Activated CD8-positive, alpha-beta memory T cell treated with anti-CD3 and anti-CD28 coated beads, Interleukin-2, amount 50 U/mL, for 1 hour (primary cell): ENCODE results near the gene ADAMTS12.

Experiments
- DNase-seq: peaks from one replicate; pipeline ENCODE4 v3.0.0-alpha.2; 2020; ENCODE audit errors: extremely low read depth

ADAMTS12 gene

GRCh38 chr5:33807771-33808170, 84.0 kb downstream of the ADAMTS12 start:
- no peak for DNase-seq

GRCh38 chr5:33806738-33807442, 84.9 kb downstream of the ADAMTS12 start:
- DNase-seq, result no peak

- no peak for DNase-seq
Observed at GRCh38 chr5:33801292-33801691, 90.5 kb downstream of the ADAMTS12 start.

- DNase-seq, result no peak
Observed at GRCh38 chr5:33800241-33800950, 91.4 kb downstream of the ADAMTS12 start.

- no peak for DNase-seq
Observed at GRCh38 chr5:33795496-33795895, 96.3 kb downstream of the ADAMTS12 start.

GRCh38 chr5:33794550-33795181, 97.1 kb downstream of the ADAMTS12 start:
- no peak for DNase-seq

- no peak for DNase-seq
Observed at GRCh38 chr5:33793836-33794549, 97.8 kb downstream of the ADAMTS12 start.

GRCh38 chr5:33793276-33793675, 98.5 kb downstream of the ADAMTS12 start:
- no peak for DNase-seq

- DNase-seq, result no peak
Observed at GRCh38 chr5:33792559-33792958, 99.2 kb downstream of the ADAMTS12 start.

- DNase-seq, result no peak
Observed at GRCh38 chr5:33789567-33789957, 102.2 kb downstream of the ADAMTS12 start.

- no peak for DNase-seq
Observed at GRCh38 chr5:33788922-33789566, 102.7 kb downstream of the ADAMTS12 start.

GRCh38 chr5:33785571-33785970, 106.2 kb downstream of the ADAMTS12 start:
- DNase-seq, result no peak

- DNase-seq, result no peak
Observed at GRCh38 chr5:33781286-33781685, 110.5 kb downstream of the ADAMTS12 start.

GRCh38 chr5:33776151-33776660, 115.6 kb downstream of the ADAMTS12 start:
- DNase-seq, result no peak

- DNase-seq, result no peak
Observed at GRCh38 chr5:33774341-33774740, 117.4 kb downstream of the ADAMTS12 start.

GRCh38 chr5:33772380-33772897, 119.4 kb downstream of the ADAMTS12 start:
- DNase-seq, result no peak

GRCh38 chr5:33769968-33770367, 121.8 kb downstream of the ADAMTS12 start:
- DNase-seq, result no peak

- DNase-seq, result no peak
Observed at GRCh38 chr5:33769196-33769595, 122.6 kb downstream of the ADAMTS12 start.

GRCh38 chr5:33766023-33766422, 125.8 kb downstream of the ADAMTS12 start:
- no peak for DNase-seq

- DNase-seq, result no peak
Observed at GRCh38 chr5:33764786-33765185, 127.0 kb downstream of the ADAMTS12 start.

- no peak for DNase-seq
Observed at GRCh38 chr5:33763435-33763834, 128.4 kb downstream of the ADAMTS12 start.
